DOHH2 (cell line): ENCODE results near the gene MOB3C.

Source experiments
- H3F3A ChIP-seq: fragments of 200-600 bp; sonication (generic), shearing (Covaris generic); 2 replicates; pipeline ENCODE4 v1.6.0; 2016; ENCODE audit warnings: antibody characterized with exemption, mild to moderate bottlenecking; ENCODE audit not compliant: control insufficient read depth, insufficient read depth
- H3K27ac ChIP-seq: fragments of 200-600 bp; sonication (generic); 2 replicates; pipeline ENCODE4 v1.5.1; 2014; ENCODE audit warnings: low read depth, mild to moderate bottlenecking, low read length, moderate library complexity
- H3K27me3 ChIP-seq: fragments of 200-600 bp; sonication (generic); 2 replicates; pipeline ENCODE4 v1.6.1; 2014; ENCODE audit warnings: mild to moderate bottlenecking, low read length, mixed read lengths; ENCODE audit not compliant: control insufficient read depth
- H3K36me3 ChIP-seq: fragments of 200-600 bp; sonication (generic); 2 replicates; pipeline ENCODE4 v1.6.1; 2014; ENCODE audit warnings: mild to moderate bottlenecking, low read length, moderate library complexity, mixed read lengths; ENCODE audit not compliant: control insufficient read depth
- H3K4me1 ChIP-seq: fragments of 200-600 bp; sonication (generic); 2 replicates; pipeline ENCODE4 v1.6.1; 2014; ENCODE audit warnings: mild to moderate bottlenecking, low read length, mixed read lengths; ENCODE audit not compliant: control insufficient read depth
- H3K4me2 ChIP-seq: fragments of 200-600 bp; sonication (generic); 2 replicates; pipeline ENCODE4 v1.6.0; 2014; ENCODE audit warnings: mild to moderate bottlenecking, low read length, moderate library complexity
- H3K4me3 ChIP-seq: fragments of 200-600 bp; sonication (generic); 2 replicates; pipeline ENCODE4 v1.5.1; 2014; ENCODE audit warnings: mild to moderate bottlenecking, low read length, mixed read lengths
- H3K79me2 ChIP-seq: fragments of 200-600 bp; sonication (generic); 2 replicates; pipeline ENCODE4 v1.6.1; 2014; ENCODE audit warnings: mild to moderate bottlenecking, low read length, mixed read lengths; ENCODE audit not compliant: control insufficient read depth
- H3K9me2 ChIP-seq: fragments of 200-600 bp; sonication (generic); replicated peaks from 2 replicates; pipeline ENCODE4 v1.6.1; 2014; ENCODE audit warnings: mild to moderate bottlenecking, low read length, mixed read lengths; ENCODE audit not compliant: control insufficient read depth
- H3K9me3 ChIP-seq: fragments of 200-600 bp; sonication (generic); 2 replicates; pipeline ENCODE4 v1.6.1; 2014; ENCODE audit warnings: antibody characterized with exemption, low read length, mixed read lengths; ENCODE audit not compliant: control insufficient read depth, insufficient read depth
- H4K20me1 ChIP-seq: fragments of 200-600 bp; sonication (generic); 2 replicates; pipeline ENCODE4 v1.6.0; 2014; ENCODE audit warnings: low read depth, mild to moderate bottlenecking, antibody characterized with exemption, low read length, moderate library complexity; ENCODE audit not compliant: control insufficient read depth, insufficient read depth
- CTCF ChIP-seq: fragments of 200-600 bp; sonication (generic); IDR thresholded peaks from one replicate; pipeline ENCODE4 v1.5.1; 2014; ENCODE audit warnings: antibody characterized with exemption, mild to moderate bottlenecking, low read depth, low read length; ENCODE audit not compliant: poor library complexity, severe bottlenecking
- EZH2phosphoT487 ChIP-seq: fragments of 200-600 bp; sonication (generic); IDR thresholded peaks from 2 replicates; pipeline ENCODE4 v1.6.1; 2017; ENCODE audit warnings: borderline replicate concordance, mild to moderate bottlenecking, antibody characterized with exemption, low read length, moderate library complexity, mixed read lengths

The MOB3C gene

GRCh38 chr1:46617108-46617800, 643 bp upstream of the MOB3C start:
- Histone ChIP-seq H3K36me3 (no peaks in the 10 kb centered on the region), H4K20me1 (no peaks in the 10 kb centered on the region), H3F3A (peaks cover 8% of the 10 kb centered on the region), H3K4me2 (peak overlapping the region; percentile 93), H3K27me3 (peaks cover 19% of the 10 kb centered on the region), H3K4me1 (peaks cover 50% of the 10 kb centered on the region), H3K4me3 (peak overlapping the region; percentile 78), H3K9me2 (no peaks in the 10 kb centered on the region), H3K79me2 (no peaks in the 10 kb centered on the region), H3K27ac (no peak overlapping the region), H3K9me3 (no peaks in the 10 kb centered on the region)
- TF ChIP-seq EZH2phosphoT487 = no peak
- no peak for TF ChIP-seq CTCF

- peaks cover 16% of the 10 kb centered on the region for H3K27me3 ChIP-seq
- H3K9me3 ChIP-seq = no peaks in the 10 kb centered on the region
- no peaks in the 10 kb centered on the region for H4K20me1 ChIP-seq
- no peak overlapping the region for H3K27ac ChIP-seq
- H3K4me1 ChIP-seq = peaks cover 50% of the 10 kb centered on the region
- H3F3A ChIP-seq = peaks cover 8% of the 10 kb centered on the region
- H3K9me2 ChIP-seq = no peaks in the 10 kb centered on the region
- H3K79me2 ChIP-seq = no peaks in the 10 kb centered on the region
- H3K36me3 ChIP-seq = no peaks in the 10 kb centered on the region
- peak overlapping the region; percentile 93 for H3K4me2 ChIP-seq
- TF ChIP-seq CTCF = no peak
- TF ChIP-seq EZH2phosphoT487 = no peak
- peak overlapping the region; percentile 78 for H3K4me3 ChIP-seq
These were observed 876 bp downstream of the MOB3C start for GRCh38 chr1:46615735-46616134.

- Histone ChIP-seq H3K4me2 (peak overlapping the region; percentile 93), H3K27me3 (peaks cover 13% of the 10 kb centered on the region), H3K79me2 (no peaks in the 10 kb centered on the region), H3K9me2 (no peaks in the 10 kb centered on the region), H3K36me3 (no peaks in the 10 kb centered on the region), H3K9me3 (no peaks in the 10 kb centered on the region), H4K20me1 (no peaks in the 10 kb centered on the region), H3K4me3 (no peak overlapping the region), H3K27ac (no peak overlapping the region), H3K4me1 (peaks cover 50% of the 10 kb centered on the region), H3F3A (peaks cover 8% of the 10 kb centered on the region)
- TF ChIP-seq EZH2phosphoT487 (no peak), CTCF (no peak)
These were observed 1.5 kb downstream of the MOB3C start for GRCh38 chr1:46615088-46615487.
